K562 (cell line): ENCODE measurements around the gene TMC4. TPM values are rescaled to one million over a fixed set of nuclear protein-coding genes. Genes with fewer than 3 reads are reported as not detected.

Experiments
- EGR1 ChIP-seq: fragments of 450-650 bp; conservative IDR thresholded peaks from 2 replicates; pipeline ENCODE4 v1.6.1; 2017; ENCODE audit warnings: mild to moderate bottlenecking
- HDAC1 ChIP-seq, 2 experiments: fragments of 450-650 bp; IDR thresholded peaks; 2 replicates each; pipeline ENCODE4 v1.6.1; 2016 to 2017; ENCODE audit warnings: inconsistent platforms in 1 of 2, mild to moderate bottlenecking in 1 of 2, moderate library complexity in 1 of 2
- JUND ChIP-seq, 2 experiments: IDR thresholded peaks; 2 replicates in 1 of 2; 3 replicates in 1 of 2; pipeline ENCODE4 v1.6.1; 2011; ENCODE audit warnings: borderline replicate concordance in 2 of 2, low read depth in 2 of 2, low read length in 2 of 2, improper control_type of control experiment in 1 of 2, missing biosample characterization in 1 of 2, missing genetic modification characterization in 1 of 2, missing genetic modification reagents in 1 of 2
- MEF2D ChIP-seq: conservative IDR thresholded peaks from 2 replicates; pipeline ENCODE4 v1.6.1; 2016; ENCODE audit warnings: low read depth, missing genetic modification characterization, missing compliant biosample characterization
- NFRKB ChIP-seq: fragments of 450-650 bp; IDR thresholded peaks from 2 replicates; pipeline ENCODE4 v1.6.1; 2016; ENCODE audit warnings: low read depth
- PHF8 ChIP-seq: fragments of 200-600 bp; sonication (generic); IDR thresholded peaks from 2 replicates; pipeline ENCODE4 v1.6.1; 2012; ENCODE audit warnings: mixed run types, mild to moderate bottlenecking, inconsistent platforms, low read length, moderate library complexity, borderline replicate concordance
- RFX7 ChIP-seq: fragments of 250-450 bp; sonication (Bioruptor Pico); IDR thresholded peaks from 2 replicates; pipeline ENCODE4 v1.5.1; 2021; ENCODE audit warnings: mild to moderate bottlenecking
- SOX6 ChIP-seq: fragments of 450-650 bp; IDR thresholded peaks from 2 replicates; pipeline ENCODE4 v1.6.1; 2014; ENCODE audit warnings: mild to moderate bottlenecking
- SP2 ChIP-seq: IDR thresholded peaks from 2 replicates; pipeline ENCODE4 v1.6.1; 2011; ENCODE audit warnings: mild to moderate bottlenecking, low read depth, low read length, moderate library complexity; ENCODE audit not compliant: poor library complexity, severe bottlenecking; ENCODE audit errors: extremely low read depth
- TAL1 ChIP-seq: fragments of 450-650 bp; IDR thresholded peaks from 2 replicates; pipeline ENCODE4 v1.6.1; 2016; ENCODE audit warnings: mild to moderate bottlenecking
- XRCC4 ChIP-seq: IDR thresholded peaks from one replicate; pipeline ENCODE4 v1.6.1; 2011; ENCODE audit not compliant: insufficient read depth, insufficient read length; ENCODE audit errors: extremely low read depth
- ZFX ChIP-seq: sonication (generic); formaldehyde crosslinking; IDR thresholded peaks from 2 replicates; pipeline ENCODE4 v1.8.0; 2022; ENCODE audit warnings: mild to moderate bottlenecking, missing genetic modification reagents, moderate library complexity
- ZNF146 ChIP-seq: IDR thresholded peaks from one replicate; pipeline ENCODE4 v1.6.1; 2018; ENCODE audit warnings: missing compliant biosample characterization; ENCODE audit not compliant: unreplicated experiment
- ZNF263 ChIP-seq: sonication (generic); formaldehyde crosslinking; IDR thresholded peaks from 2 replicates; pipeline ENCODE4 v1.8.0; 2022; ENCODE audit warnings: mild to moderate bottlenecking, missing genetic modification reagents, borderline replicate concordance
- ZNF311 ChIP-seq: fragments of 250-450 bp; sonication (Bioruptor Pico); IDR thresholded peaks from 2 replicates; pipeline ENCODE4 v1.4.0; 2020; ENCODE audit warnings: mild to moderate bottlenecking, moderate library complexity
- ZNF780A ChIP-seq: fragments of 250-450 bp; sonication (Bioruptor Pico); IDR thresholded peaks from 2 replicates; pipeline ENCODE4 v1.5.0; 2021; ENCODE audit warnings: mild to moderate bottlenecking
- polyA plus RNA-seq, 8 experiments: library from polyadenylated mRNA; depleted of rRNA in 4 of 8; stranded (reverse) in 5 of 8; unstranded in 3 of 8; fragments of >200 nt; fragmentation: Nextera tagmentation in 2 of 8; fragmentation: Illumina TruSeq in 1 of 8; extraction: Ambion mirVana in 2 of 8; extraction: Trizol in 1 of 8; gene quantifications; 2 replicates each; pipeline versions ENCODE4 v1.2.1 to v1.2.3, GENCODE V29; 2011 to 2014; ENCODE audit warnings: inconsistent platforms in 1 of 8, missing spikeins in 1 of 8
- total RNA-seq, 7 experiments: library from RNA; depleted of rRNA in 6 of 7; stranded (reverse); fragments of >200 nt in 6 of 7; fragmentation: Illumina TruSeq in 2 of 7; extraction: Trizol in 2 of 7; gene quantifications; 2 replicates each; pipeline versions ENCODE4 v1.2.1 to v1.2.3, GENCODE V29; 2011 to 2021; ENCODE audit warnings: low replicate concordance in 1 of 7
- TF ChIP-seq, protein P1 (sequence below), 2 experiments: IDR thresholded peaks in 1 of 2; conservative IDR thresholded peaks in 1 of 2; 2 replicates each; pipeline ENCODE4 v1.6.1; 2016; ENCODE audit warnings: low read depth in 2 of 2, mild to moderate bottlenecking in 1 of 2, missing compliant biosample characterization in 1 of 2, missing genetic modification characterization in 1 of 2, moderate library complexity in 1 of 2
- TF ChIP-seq, protein P2 (sequence below): fragments of 250-450 bp; sonication (Bioruptor Pico); IDR thresholded peaks from 2 replicates; pipeline ENCODE4 v1.4.0; 2020

TMC4 gene
- total and polyA plus RNA-seq, 9 of the 15 experiments (the other 6 are each of a cell fraction or from before 2014, with no cell fraction given): 0.12 to 0.79 (median 0.36) TPM; not detected in 2

DNA sequence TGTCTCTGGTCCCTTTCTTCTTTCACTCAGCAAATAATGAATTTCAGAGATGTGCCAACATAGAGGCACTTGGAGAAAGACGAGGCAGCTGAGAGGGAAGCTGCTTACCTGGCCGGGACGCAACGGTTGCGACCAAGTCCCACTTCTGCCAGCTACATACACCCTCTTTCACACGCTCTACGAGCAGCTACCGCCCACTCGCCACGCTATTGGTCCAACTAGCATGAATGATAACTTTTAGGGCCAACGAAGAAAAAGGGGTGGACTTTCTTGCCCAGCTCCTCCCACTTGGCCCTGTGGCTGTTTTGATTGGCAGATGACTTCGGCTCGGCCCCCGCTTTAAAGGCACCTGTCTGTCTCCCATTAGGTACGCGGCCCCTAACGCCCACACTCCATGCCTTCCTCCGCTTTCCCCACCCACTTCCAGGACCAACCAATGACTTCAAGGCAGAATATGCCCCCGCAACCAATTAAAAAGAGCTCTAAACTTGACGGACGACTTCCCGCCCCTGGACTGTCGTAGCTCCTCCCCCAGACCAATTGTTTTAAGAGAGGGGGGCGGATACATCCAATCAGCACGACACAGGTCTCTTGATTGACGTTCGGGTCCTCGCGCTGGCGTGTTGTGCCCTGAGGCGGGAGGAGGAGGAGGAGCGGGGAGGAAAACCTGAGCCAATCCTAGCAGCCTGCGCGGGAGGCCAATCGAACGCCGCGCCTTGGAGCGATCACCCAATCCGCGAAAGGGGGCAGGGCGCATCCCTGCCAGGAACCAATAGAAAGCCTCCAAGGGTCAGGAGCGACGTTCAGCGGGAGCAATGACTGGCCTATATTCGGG is 35.9 kb downstream of the TMC4 start (continued):
- TF ChIP-seq PHF8: peak; percentile 52; the same call in 1 of the 2 replicates
- TF ChIP-seq EGR1: peak; percentile 99
- TF ChIP-seq NFRKB: no peak; the same call in 1 of the 2 replicates
- TF ChIP-seq TAL1: no peak
- TF ChIP-seq ZNF311: no peak
- 0 out of 2 replicates have a peak, but pooled peaks have one; percentile 14 for TF ChIP-seq JUND (IDR thresholded peaks at IDR 0.05; ENCODE audit: borderline replicate concordance, low read depth, low read length)
- TF ChIP-seq JUND (tag; IDR thresholded peaks at IDR 0.05; ENCODE audit: borderline replicate concordance, low read depth, low read length): no peak
- no peak for TF ChIP-seq ZNF146
- TF ChIP-seq RFX7 (CRISPR knock-in tag): no peak
- no peak for TF ChIP-seq MEF2D (tag)
- TF ChIP-seq, protein P1, sequence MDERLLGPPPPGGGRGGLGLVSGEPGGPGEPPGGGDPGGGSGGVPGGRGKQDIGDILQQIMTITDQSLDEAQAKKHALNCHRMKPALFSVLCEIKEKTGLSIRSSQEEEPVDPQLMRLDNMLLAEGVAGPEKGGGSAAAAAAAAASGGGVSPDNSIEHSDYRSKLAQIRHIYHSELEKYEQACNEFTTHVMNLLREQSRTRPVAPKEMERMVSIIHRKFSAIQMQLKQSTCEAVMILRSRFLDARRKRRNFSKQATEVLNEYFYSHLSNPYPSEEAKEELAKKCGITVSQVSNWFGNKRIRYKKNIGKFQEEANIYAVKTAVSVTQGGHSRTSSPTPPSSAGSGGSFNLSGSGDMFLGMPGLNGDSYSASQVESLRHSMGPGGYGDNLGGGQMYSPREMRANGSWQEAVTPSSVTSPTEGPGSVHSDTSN (CRISPR knock-in tag; IDR thresholded peaks at IDR 0.05; ENCODE audit: low read depth): peak; percentile 76
- TF ChIP-seq, protein P1 (tag; conservative IDR thresholded peaks at IDR 0.05; ENCODE audit: low read depth): peak; percentile 98
- TF ChIP-seq ZFX: no peak
- TF ChIP-seq SP2: peak; percentile 95
- TF ChIP-seq ZNF780A (CRISPR knock-in tag): no peak
- TF ChIP-seq, protein P2, sequence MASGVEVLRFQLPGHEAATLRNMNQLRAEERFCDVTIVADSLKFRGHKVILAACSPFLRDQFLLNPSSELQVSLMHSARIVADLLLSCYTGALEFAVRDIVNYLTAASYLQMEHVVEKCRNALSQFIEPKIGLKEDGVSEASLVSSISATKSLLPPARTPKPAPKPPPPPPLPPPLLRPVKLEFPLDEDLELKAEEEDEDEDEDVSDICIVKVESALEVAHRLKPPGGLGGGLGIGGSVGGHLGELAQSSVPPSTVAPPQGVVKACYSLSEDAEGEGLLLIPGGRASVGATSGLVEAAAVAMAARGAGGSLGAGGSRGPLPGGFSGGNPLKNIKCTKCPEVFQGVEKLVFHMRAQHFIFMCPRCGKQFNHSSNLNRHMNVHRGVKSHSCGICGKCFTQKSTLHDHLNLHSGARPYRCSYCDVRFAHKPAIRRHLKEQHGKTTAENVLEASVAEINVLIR: 0 out of 2 replicates have a peak, but pooled peaks have one; percentile 9
- TF ChIP-seq XRCC4: no peak
- TF ChIP-seq SOX6: 0 out of 2 replicates have a peak, but pooled peaks have one; percentile 1
- TF ChIP-seq HDAC1 (IDR thresholded peaks at IDR 0.05): 0 out of 4 replicates have a peak, but pooled peaks of 1 of the 2 experiments have one; percentile 62
- TF ChIP-seq ZNF263: peak; percentile 1; the same call in 1 of the 2 replicates
- TF ChIP-seq, all 486 proteins: peak for 59
